ENCODE measurements around the gene ABCA1. TPM values are rescaled to one million over a fixed set of nuclear protein-coding genes. Genes with fewer than 3 reads are reported as not detected.
"Not testable (repeated sequence)": the region's sequence is repeated elsewhere in the genome, so short reads cannot be mapped to it uniquely, and the experiment has no call there.

The ABCA1 gene
- total RNA-seq, 2 experiments from 2014 or later: 0.09 to 0.23 TPM

DNA sequence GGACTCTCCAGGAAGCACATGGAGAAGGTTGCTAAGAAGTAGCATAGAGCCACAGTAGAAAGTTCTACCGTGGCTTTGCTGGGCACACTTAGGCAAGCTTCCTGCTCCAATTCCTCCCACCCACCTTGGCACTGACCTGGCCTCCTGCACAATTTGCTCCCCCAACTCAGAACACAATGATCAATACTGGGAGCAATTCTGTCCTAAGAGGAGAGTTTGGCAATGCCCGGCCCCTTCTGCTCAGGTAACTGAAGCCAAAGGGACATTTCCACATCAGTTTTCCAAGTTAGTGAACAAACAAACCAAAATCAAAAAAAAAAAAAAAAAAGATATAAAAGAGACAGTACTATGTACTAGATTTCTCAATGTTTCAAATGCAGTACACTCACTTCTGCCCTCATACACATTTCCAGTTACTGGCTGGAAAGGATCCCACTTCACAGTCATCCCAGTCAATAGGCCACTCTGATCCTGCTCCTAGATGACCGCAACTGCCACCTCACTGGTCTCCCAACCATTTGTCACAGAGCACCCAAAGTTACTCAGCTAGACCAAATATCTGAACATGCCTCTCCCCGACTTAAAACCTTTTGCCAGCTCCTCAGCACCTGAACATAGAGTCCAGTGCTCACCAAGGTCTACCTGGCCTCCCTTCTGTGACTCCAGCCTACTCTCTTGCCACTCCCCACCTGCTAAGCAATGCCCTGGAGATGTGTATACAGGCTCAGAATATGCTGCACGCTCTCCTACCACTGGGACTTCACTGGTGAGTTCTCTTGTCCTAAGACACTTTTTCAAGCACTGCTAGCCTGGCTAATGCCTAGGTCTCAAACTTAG lies 21.3 kb downstream of the ABCA1 start:
- H3K27me3 Mint-ChIP-seq: peaks cover 4% of the 10 kb centered on the region
- no peak for ATAC-seq
- H3K4me1 Mint-ChIP-seq: peaks cover 1% of the 10 kb centered on the region
- no peak overlapping the region for H3K27ac Mint-ChIP-seq
- no peaks in the 10 kb centered on the region for H3K36me3 Mint-ChIP-seq
- H3K4me3 Mint-ChIP-seq: no peak overlapping the region
- CTCF ChIA-PET: no interaction called here
- H3K9me3 Mint-ChIP-seq (ENCODE audit: low read depth): no peaks in the 10 kb centered on the region
- no peak for DNase-seq

DNA sequence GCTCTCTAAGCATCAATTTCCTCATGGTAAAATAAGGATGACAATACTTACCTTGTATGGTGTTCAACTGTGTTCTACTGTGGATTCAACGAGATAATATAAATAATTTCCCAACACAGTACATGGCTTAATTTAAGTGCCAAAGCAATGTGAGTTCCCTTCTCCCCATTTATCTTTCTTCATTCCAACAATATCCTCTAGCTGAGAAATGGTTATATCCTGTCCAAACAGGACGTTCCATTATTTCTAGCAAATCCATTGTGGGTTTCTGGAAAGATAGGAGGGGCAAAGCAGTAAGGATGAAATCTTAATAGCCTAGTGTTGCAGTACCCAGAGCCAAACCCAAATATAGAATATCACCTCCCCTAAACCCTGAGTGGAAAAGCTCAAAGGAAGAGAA lies 22.0 kb downstream of the ABCA1 start:
- Mint-ChIP-seq H3K36me3 (no peaks in the 10 kb centered on the region), H3K27ac (no peak overlapping the region), H3K4me1 (peaks cover 1% of the 10 kb centered on the region), H3K9me3 (ENCODE audit: low read depth) (no peaks in the 10 kb centered on the region), H3K4me3 (no peak overlapping the region), H3K27me3 (peaks cover 4% of the 10 kb centered on the region)
- DNase-seq (no peak), ATAC-seq (no peak)
- CTCF ChIA-PET: no interaction called here

DNA sequence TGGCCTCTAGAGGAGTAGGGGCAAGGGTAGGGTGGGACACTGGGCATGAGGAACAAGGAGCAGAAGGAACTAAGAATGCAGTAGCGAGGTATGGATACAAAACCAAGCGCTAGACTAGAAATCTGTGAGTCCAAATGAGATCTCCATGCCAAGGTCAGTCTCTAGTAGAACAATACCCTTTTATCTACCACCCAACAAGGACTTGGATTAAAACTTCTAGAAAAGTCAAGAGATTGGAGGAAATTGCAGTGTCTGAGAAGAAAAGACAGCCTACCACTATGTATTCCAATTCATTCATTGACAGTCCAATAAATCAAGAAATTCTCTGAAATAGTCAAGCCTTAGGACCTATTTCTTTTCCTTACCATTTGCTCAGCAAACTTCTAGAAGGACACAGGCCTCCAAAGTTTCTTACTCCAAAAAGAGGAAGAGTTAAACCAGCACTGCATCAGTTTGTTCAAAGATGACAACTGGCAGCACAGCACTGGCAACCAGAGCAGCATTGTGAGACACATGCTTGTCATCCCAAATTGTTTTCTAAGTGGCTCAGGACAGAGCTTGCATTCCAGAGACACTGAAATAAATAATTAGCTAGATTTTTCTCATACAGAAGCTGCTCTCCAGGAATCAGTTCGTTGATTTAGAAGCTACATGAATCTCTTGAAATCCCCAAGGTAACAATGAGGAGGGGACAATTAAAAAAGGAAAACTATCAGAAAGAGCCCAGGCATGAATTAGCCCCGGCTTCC lies 22.6 kb downstream of the ABCA1 start:
- no peaks in the 10 kb centered on the region for H3K9me3 Mint-ChIP-seq (ENCODE audit: low read depth)
- H3K4me3 Mint-ChIP-seq: no peak overlapping the region
- peaks cover 1% of the 10 kb centered on the region for H3K4me1 Mint-ChIP-seq
- H3K36me3 Mint-ChIP-seq: no peaks in the 10 kb centered on the region
- CTCF ChIA-PET: no interaction called here
- no peak for DNase-seq
- no peak for ATAC-seq
- H3K27ac Mint-ChIP-seq: no peak overlapping the region
- peaks cover 4% of the 10 kb centered on the region for H3K27me3 Mint-ChIP-seq

DNA sequence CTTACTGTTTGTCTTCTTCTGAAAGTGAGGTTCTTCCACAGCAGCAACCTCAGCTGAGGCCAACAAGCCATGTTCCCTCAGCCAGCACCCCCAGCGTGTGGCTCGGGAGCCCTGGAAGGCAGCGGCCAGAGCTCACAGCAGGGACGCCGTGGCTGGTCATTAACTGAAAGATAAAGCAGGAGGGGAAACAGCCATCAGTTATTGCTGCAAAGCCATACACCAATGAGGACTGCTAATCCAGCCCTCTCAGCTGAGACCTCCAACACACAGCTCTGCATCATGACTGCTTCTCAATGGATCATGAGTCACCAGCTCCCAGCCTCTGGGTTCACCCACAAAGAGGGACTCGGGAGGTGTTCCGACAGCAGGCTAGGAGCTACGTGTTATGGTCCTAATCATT lies 24.3 kb downstream of the ABCA1 start:
- no peak overlapping the region for H3K27ac Mint-ChIP-seq
- no peak for ATAC-seq
- H3K4me3 Mint-ChIP-seq: no peak overlapping the region
- CTCF ChIA-PET: no interaction called here
- H3K36me3 Mint-ChIP-seq: no peaks in the 10 kb centered on the region
- no peaks in the 10 kb centered on the region for H3K4me1 Mint-ChIP-seq
- peaks cover 2% of the 10 kb centered on the region for H3K27me3 Mint-ChIP-seq
- no peaks in the 10 kb centered on the region for H3K9me3 Mint-ChIP-seq (ENCODE audit: low read depth)
- no peak for DNase-seq

DNA sequence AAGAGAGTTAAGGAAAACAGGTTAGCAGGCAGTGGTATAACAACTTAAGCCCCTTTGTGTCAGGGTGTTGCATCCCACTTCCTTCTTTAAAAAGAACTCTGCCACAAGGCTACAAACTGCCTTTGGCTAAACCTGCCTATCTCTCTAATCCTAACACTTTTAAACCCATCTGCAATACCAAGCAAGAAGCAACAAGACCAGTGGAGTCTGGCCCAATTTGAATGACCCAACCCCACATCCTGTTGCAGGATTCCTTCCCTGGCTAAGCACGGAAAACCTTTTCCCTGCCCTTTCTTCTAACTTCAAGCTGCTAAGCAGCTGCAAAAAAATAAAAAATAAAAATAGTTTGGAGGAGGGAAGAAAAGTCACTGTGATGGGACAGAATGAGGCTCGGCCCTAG lies 27.1 kb downstream of the ABCA1 start:
- no peak for DNase-seq
- no peak overlapping the region for H3K27ac Mint-ChIP-seq
- H3K4me1 Mint-ChIP-seq: no peaks in the 10 kb centered on the region
- peaks cover 5% of the 10 kb centered on the region for H3K27me3 Mint-ChIP-seq
- H3K9me3 Mint-ChIP-seq (ENCODE audit: low read depth): no peaks in the 10 kb centered on the region
- CTCF ChIA-PET: no interaction called here
- no peaks in the 10 kb centered on the region for H3K36me3 Mint-ChIP-seq
- no peak overlapping the region for H3K4me3 Mint-ChIP-seq
- no peak for ATAC-seq

DNA sequence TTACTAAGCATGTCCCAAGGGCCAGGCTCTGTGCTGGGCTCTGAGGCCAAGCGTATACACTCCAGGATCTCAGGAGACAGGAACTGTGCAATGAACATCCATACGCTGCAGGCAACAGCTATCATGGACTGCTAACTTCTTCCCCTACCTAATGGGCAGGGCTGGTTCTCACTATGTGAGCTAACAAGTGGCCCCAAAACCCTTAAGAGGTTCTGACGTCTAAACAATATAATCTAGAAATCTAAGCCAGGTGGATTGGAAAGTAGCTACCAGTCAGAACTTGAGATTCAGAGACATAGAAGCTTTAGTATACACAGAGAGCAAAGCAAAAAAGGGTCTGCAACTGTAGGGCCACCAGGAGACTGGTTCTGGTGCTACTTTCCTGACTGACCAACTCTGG lies 27.6 kb downstream of the ABCA1 start:
- no peaks in the 10 kb centered on the region for H3K4me1 Mint-ChIP-seq
- H3K27me3 Mint-ChIP-seq: peaks cover 5% of the 10 kb centered on the region
- H3K27ac Mint-ChIP-seq: no peak overlapping the region
- no peak for DNase-seq
- CTCF ChIA-PET: no interaction called here
- no peaks in the 10 kb centered on the region for H3K36me3 Mint-ChIP-seq
- no peak overlapping the region for H3K4me3 Mint-ChIP-seq
- no peaks in the 10 kb centered on the region for H3K9me3 Mint-ChIP-seq (ENCODE audit: low read depth)
- no peak for ATAC-seq

DNA sequence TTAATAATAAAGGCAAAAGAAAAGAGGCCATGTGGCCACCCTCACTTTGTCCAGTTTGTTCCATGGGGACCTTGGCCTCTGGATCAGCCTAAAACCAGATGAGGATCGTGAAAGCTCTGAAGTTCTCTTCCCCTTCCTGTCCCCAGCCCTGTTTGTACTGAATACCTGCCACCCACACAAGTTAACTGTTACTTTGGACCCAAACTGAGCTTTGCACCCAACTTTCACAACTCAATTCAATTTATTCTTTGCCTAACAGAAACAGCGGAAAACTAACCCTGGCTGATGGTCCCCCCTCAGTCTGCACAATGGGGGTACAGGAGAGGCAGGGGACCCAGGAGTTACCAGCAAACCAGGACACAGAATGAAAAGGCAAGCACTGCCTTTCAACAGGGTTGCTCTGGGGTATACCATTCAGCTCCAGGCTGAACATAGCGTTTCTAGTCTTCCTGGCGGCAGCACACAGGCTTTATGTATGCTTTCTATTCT lies 28.2 kb downstream of the ABCA1 start:
- H3K27ac Mint-ChIP-seq: no peak overlapping the region
- no peak for ATAC-seq
- no peak for DNase-seq
- CTCF ChIA-PET: interaction anchor here (1.2 kb wide), 1 partner anchor 277 kb away, joined by 4 read pairs; no protein-coding TSS in a partner anchor
- no peaks in the 10 kb centered on the region for H3K4me1 Mint-ChIP-seq
- peaks cover 3% of the 10 kb centered on the region for H3K27me3 Mint-ChIP-seq
- no peaks in the 10 kb centered on the region for H3K9me3 Mint-ChIP-seq (ENCODE audit: low read depth)
- no peak overlapping the region for H3K4me3 Mint-ChIP-seq
- no peaks in the 10 kb centered on the region for H3K36me3 Mint-ChIP-seq

DNA sequence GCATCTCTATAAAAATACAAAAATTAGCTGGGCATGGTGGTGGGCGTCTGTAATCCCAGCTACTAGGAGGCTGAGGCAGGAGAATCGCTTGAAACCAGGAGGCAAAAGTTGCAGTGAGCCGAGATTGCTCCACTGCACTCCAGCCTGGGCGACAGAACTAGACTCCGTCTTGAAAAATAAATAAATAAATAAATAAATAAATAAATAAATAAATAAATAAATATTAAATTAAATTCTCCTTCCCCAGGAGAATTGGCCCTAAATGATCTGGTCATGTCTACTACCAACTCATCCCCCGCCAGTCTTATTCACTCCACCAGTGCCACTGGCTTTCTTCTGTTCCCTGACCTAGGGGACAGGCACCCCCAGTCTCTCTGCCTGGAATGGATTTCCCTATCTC lies 29.6 kb downstream of the ABCA1 start:
- H3K27ac Mint-ChIP-seq; H3K9me3 Mint-ChIP-seq (ENCODE audit: low read depth); H3K4me1 Mint-ChIP-seq; H3K4me3 Mint-ChIP-seq; CTCF ChIA-PET; ATAC-seq; DNase-seq; H3K27me3 Mint-ChIP-seq; H3K36me3 Mint-ChIP-seq: not testable (repeated sequence)

DNA sequence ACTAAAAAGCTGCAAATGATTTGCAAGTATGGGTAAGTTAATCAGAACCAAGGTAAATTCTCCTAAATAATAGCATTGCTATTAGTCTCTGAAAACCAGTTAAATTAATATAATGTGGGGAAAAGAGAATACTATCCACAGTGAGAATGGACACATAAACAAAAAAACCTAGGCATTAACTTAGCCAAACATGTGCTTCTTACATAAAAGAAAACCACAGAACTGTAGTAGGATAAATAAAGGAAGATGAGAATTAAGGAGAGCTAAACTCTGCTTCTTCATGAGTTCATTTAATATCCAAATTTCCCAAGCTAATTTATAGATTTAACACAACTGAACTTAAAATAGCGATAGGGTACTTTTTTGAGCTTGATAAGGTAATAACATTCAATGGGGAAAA lies 31.8 kb downstream of the ABCA1 start:
- CTCF ChIA-PET: no interaction called here
- DNase-seq: no peak
- no peak for ATAC-seq
- Mint-ChIP-seq H3K9me3 (ENCODE audit: low read depth) (no peaks in the 10 kb centered on the region), H3K27me3 (peaks cover 3% of the 10 kb centered on the region), H3K4me3 (no peak overlapping the region), H3K36me3 (no peaks in the 10 kb centered on the region), H3K4me1 (no peaks in the 10 kb centered on the region), H3K27ac (no peak overlapping the region)

DNA sequence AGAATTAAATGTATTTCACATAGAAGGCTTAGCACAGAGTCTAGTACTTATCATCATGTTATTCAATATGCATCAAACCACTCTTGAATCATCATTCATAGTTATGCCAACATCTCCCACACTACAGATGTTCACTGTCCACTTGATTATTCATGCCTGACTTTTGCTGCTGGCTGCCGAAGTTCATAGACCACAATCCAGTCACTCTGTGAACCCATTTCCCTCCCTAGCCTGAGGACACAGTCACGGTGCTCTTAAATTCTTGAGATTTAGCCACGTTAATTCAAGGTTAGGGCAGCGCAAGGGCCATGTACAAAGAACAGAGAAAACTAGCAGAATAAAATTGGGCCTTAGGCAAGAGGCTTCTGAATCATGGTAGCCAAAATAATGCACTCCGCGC lies 32.4 kb downstream of the ABCA1 start:
- Mint-ChIP-seq H3K27me3 (peaks cover 3% of the 10 kb centered on the region), H3K27ac (no peak overlapping the region), H3K4me1 (no peaks in the 10 kb centered on the region), H3K9me3 (ENCODE audit: low read depth) (no peaks in the 10 kb centered on the region), H3K36me3 (no peaks in the 10 kb centered on the region), H3K4me3 (no peak overlapping the region)
- CTCF ChIA-PET: no interaction called here
- DNase-seq: no peak
- ATAC-seq: no peak

DNA sequence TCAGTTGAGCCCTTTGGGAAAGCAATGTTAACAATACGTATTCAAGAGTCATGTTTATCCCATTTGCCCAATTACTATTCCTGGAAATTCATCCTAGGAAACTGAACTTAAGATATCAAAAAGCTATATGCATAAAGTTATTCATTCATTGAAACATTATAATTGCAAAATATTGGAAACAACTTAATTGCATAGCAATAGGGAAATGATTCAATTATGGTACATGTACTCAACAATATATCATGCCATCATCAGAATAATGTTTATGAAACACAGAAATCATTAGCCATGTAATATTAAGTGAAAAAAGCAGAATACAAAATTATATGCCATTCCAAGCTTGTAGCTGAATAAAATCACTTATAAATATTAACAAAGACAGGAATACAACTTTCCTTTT lies 35.3 kb downstream of the ABCA1 start:
- Mint-ChIP-seq H3K36me3 (no peaks in the 10 kb centered on the region), H3K4me1 (no peaks in the 10 kb centered on the region), H3K27me3 (peaks cover 3% of the 10 kb centered on the region), H3K27ac (no peak overlapping the region), H3K9me3 (ENCODE audit: low read depth) (no peaks in the 10 kb centered on the region), H3K4me3 (no peak overlapping the region)
- ATAC-seq (no peak), DNase-seq (no peak)
- CTCF ChIA-PET: interaction anchor here (1.2 kb wide), 1 partner anchor 29 kb away, joined by 3 read pairs; no protein-coding TSS in a partner anchor

DNA sequence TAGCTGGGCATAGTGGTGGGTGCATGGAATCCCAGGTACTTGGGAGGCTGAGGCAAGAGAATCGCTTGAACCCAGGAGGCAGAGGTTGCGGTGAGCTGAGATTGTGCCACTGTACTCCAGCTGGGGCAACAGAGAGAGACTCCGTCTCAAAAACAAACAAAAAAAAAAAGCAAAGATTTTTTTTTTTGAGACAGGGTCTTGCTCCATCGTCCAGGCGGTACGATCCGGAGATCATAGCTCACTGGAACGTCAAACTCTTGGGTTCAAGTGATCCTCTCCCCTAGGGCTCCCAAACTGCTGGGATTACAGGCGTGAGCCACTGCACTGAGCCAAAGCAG lies 37.6 kb downstream of the ABCA1 start:
- Mint-ChIP-seq H3K4me3 (no peak overlapping the region), H3K27me3 (no peaks in the 10 kb centered on the region), H3K36me3 (no peaks in the 10 kb centered on the region), H3K27ac (no peak overlapping the region), H3K9me3 (ENCODE audit: low read depth) (no peaks in the 10 kb centered on the region), H3K4me1 (no peaks in the 10 kb centered on the region)
- CTCF ChIA-PET: no interaction called here
- DNase-seq (no peak), ATAC-seq (no peak)

DNA sequence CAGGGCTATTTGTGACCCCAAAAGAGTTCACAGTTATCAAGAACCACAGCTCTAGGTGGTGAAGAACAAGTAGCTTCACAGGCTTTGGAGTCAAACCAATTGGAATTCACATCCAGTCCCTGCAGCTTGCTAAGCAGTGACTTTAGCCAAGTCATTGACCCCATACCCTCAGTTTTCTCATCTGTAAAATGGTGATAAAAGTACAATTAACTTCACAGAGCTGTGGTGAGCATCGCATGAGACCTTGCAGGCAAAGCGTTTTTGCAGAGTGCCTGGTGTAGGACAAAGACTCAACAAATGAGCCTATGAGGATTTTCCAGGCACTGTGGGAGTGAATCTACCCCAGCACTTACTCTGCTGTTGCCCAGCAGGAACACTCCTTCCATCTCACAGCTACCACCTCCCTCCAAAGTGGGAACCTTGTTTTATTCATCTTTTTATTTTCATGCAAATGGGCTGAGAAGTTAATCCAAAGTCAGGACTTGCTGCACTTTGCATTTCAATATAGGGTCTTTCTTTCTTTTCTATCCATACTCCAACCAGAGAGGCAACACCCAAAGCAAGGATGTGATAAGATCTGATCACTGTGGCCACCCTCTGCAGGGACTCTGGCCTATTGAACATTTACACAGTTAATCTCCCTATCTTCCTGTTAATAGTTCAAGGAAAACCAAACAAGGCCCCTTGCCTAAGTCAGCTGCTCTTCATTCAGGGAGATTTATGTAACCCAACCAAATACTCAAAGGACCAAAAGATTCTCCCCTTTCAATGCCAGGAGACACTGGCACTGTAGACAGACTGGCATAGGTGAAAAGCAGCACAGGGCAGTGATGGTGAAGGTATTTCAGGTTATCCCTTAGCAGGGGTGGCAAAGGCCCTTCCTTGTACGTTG lies 41.9 kb downstream of the ABCA1 start:
- CTCF ChIA-PET: no interaction called here
- ATAC-seq (no peak), DNase-seq (no peak)
- Mint-ChIP-seq H3K36me3 (no peaks in the 10 kb centered on the region), H3K27me3 (no peaks in the 10 kb centered on the region), H3K4me1 (no peaks in the 10 kb centered on the region), H3K27ac (no peak overlapping the region), H3K4me3 (no peak overlapping the region), H3K9me3 (ENCODE audit: low read depth) (no peaks in the 10 kb centered on the region)
